GM12873 (cell line): ENCODE data around the gene MME.

Source experiments
- CTCF ChIP-seq: IDR thresholded peaks from 2 replicates; pipeline ENCODE4 v1.5.1; 2012; ENCODE audit warnings: low read depth, mild to moderate bottlenecking, moderate library complexity, low read length, control low read depth; ENCODE audit not compliant: insufficient read depth; ENCODE audit errors: missing control alignments

Gene MME

DNA sequence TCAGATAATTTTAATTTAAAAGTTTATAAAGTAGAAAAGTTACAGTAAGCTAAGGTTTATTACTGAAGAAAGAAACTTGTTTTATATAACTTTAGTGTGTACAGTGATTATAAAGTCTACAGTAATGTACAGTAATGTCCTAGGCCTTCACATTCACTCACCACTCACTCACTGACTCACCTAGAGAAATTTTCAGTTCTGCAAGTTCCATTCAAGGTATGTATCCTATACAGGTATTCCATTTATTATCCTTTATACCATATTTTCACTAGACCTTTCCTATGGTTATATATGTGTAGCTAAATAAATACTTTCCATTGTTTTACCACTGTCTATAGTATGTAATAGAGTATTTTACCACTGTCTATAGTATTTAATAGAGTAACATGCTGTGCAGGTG lies 33.2 kb upstream of the MME start:
- TF ChIP-seq CTCF, result no peak

DNA sequence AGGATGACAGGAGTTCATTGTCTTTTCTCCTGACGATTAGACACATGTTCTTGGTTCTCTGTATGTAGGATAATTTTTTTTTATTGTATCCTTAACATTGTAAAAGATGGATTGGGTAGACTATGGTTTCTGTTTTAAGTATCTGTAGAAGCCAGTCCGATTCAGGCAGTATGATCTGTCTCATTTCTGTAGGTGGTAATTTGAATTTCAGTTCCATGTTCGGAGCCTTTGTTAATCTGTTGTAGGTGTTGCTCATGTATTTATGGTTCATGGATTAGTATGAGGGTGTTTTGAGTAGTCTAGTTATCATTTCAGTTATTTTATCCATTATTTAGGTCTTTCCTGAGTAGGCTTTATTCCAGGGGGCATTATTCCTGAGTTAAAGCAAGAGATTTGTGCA lies 32.4 kb upstream of the MME start:
- TF ChIP-seq CTCF, result no peak

DNA sequence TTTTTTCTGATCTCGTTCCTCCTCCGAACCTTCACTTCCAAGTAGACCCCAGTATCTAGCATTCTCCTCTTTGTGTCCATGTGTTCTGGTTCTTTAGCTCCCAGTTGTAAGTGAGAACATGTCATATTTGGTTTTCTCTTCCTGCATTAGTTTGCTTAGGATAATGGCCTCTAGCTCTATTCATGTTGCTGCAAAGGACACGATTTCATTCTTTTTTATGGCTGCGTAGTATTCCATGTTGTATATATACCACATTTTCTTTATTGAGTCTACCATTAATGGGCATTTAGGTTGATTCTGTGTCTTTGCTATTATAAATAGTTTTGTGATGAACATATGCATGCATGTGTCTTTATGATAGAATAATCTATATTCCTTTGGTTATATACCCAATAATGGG lies 30.2 kb upstream of the MME start:
- TF ChIP-seq CTCF, result no peak

GRCh38 chr3:155052470-155052869 lies 27.6 kb upstream of the MME start:
- no peak for TF ChIP-seq CTCF

DNA sequence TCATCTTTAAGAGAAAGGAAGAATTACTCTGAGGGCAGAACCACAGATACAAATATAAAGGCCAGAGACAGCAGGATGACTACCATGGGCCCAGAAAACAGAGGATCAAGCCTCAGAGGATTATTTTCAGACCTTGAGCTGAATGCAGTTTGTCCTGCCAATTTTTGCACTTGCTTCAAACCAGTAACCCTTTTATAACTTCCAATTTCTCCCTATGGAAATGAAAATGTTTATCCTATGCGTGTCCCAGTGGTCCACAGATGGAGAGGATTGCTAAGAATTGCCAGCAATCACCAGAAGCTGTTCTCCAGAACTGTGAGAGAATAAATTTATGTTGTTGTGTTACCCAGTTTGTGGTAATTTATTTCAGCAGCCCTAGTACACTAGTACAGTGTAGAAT lies 26.4 kb upstream of the MME start:
- no peak for TF ChIP-seq CTCF

- TF ChIP-seq CTCF, result no peak
Observed at GRCh38 chr3:155064920-155065319, 15.2 kb upstream of the MME start.

DNA sequence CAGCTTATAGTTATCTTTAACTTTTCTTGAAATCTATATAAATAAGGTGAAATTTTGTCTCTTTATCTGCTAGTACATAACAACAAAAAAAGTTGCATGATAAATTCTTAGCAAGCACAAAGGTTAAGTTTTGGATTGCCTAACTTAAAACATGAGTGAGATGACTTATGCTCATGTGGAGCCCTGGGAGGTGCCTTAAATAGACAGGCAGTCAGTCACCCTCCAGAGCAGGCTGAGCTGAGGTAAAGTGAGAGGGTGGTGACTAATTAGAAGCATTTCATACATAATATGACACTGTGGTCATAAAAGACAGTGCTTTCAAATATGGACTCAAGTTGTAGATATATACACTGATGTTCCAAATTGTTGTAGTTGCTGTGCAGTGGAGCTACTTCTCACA lies 14.6 kb upstream of the MME start:
- TF ChIP-seq CTCF, result no peak

DNA sequence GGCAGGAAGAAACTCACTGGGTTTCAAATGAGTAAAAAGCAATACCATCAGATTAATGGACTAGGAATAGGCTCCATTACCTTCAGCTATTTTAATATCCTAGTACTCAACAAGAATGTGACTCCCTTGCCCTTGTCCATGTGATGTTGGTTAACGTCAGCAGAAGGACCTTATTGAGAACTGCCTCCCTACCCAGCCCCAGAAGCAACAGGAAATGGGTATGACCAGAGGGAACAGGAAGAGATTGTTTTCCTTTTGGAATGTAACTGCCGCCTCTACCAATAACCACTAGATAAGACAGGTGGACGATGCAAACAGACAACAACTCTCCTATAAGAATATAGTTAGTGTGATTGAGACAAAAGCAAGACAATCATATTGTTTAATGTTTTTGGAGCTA lies 10.4 kb upstream of the MME start:
- no peak for TF ChIP-seq CTCF
